ENCODE data around the gene SGCD.

Gene SGCD

GRCh38 chr5:156471893-156472292 lies 144.9 kb downstream of the SGCD start:
- H3K27ac ChIP-seq: no peak overlapping the region
- no peak for TF ChIP-seq CTCF (conservative IDR thresholded peaks at IDR 0.05)

GRCh38 chr5:156473269-156473908 lies 146.4 kb downstream of the SGCD start:
- TF ChIP-seq CTCF (conservative IDR thresholded peaks at IDR 0.05): no peak

DNA sequence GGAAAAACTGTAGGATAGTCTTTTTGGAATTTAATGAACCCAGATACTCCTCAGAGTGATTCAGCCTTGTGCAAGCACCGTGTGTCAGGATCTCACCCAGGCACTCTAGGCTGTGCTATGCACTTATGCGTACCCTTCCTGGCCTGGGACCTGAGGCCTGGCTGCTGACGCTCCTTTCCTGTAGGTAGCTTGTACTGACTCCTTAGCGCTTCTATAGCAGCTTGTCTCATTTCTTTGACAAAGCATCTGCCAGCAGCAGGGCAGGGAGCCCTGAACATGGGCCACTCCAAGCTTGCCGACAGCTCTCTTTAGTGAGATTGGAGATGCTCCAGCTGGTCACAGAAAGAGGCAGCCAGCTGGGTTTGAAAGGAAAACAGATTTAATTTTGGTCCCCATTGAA lies 147.3 kb downstream of the SGCD start:
- no peak overlapping the region for H3K27ac ChIP-seq
- no peak for TF ChIP-seq CTCF (conservative IDR thresholded peaks at IDR 0.05)

More at GRCh38 chr5:156473269-156473908, 146.4 kb downstream of the SGCD start:
- H3K27ac ChIP-seq: no peak overlapping the region

- no peak overlapping the region for H3K27ac ChIP-seq
- no peak for TF ChIP-seq CTCF (conservative IDR thresholded peaks at IDR 0.05)
Measured at GRCh38 chr5:156475182-156476157, 148.5 kb downstream of the SGCD start.

- no peak overlapping the region for H3K27ac ChIP-seq
- no peak for TF ChIP-seq CTCF (conservative IDR thresholded peaks at IDR 0.05)
Measured at GRCh38 chr5:156476158-156476551, 149.2 kb downstream of the SGCD start.

DNA sequence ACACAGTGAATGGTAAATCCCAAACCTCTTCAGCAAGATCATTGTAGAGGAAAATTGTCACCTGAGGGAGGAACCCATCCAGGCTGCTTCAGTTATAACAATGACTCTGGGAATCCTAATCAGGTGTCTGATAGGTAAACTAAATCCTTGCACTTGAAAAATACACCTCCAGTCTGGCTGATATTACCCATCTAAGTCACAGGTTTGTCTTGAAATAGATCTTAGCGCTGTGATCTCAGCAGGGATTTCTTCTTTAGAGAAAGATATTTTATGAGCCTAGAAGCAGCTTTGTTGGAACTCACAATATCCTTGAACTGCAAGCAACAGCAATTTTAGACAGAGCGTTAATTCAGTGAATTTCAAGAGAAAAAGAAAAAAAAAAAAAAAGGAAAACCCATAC lies 149.7 kb downstream of the SGCD start:
- no peak overlapping the region for H3K27ac ChIP-seq
- no peak for TF ChIP-seq CTCF (conservative IDR thresholded peaks at IDR 0.05)

GRCh38 chr5:156477196-156477595 lies 150.2 kb downstream of the SGCD start:
- H3K27ac ChIP-seq: no peak overlapping the region
- no peak for TF ChIP-seq CTCF (conservative IDR thresholded peaks at IDR 0.05)
